ENCODE measurements around the gene SETD7.

DNA sequence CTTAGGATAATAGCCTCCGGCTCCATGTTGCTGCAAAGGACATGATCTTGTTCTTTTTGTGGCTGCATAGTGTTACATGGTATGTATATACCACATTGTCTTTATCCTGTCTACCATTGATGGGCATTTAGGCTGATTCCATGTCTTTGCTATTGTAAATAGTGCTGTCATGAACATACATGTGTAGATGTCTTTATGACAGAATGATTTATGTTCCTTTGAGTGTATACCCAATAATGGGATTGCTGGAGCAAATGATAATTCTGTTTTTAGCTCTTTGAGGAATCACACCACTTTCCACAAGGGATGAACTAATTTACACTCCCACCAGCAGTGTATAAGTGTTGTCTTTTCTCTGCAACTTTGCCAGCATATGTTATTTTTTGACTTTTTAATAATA is 97.5 kb downstream of the SETD7 start:
- TF ChIP-seq, protein P1, sequence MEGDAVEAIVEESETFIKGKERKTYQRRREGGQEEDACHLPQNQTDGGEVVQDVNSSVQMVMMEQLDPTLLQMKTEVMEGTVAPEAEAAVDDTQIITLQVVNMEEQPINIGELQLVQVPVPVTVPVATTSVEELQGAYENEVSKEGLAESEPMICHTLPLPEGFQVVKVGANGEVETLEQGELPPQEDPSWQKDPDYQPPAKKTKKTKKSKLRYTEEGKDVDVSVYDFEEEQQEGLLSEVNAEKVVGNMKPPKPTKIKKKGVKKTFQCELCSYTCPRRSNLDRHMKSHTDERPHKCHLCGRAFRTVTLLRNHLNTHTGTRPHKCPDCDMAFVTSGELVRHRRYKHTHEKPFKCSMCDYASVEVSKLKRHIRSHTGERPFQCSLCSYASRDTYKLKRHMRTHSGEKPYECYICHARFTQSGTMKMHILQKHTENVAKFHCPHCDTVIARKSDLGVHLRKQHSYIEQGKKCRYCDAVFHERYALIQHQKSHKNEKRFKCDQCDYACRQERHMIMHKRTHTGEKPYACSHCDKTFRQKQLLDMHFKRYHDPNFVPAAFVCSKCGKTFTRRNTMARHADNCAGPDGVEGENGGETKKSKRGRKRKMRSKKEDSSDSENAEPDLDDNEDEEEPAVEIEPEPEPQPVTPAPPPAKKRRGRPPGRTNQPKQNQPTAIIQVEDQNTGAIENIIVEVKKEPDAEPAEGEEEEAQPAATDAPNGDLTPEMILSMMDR (conservative IDR thresholded peaks at IDR 0.05 in 1 of 2, IDR thresholded peaks at IDR 0.05 in 1 of 2; ENCODE audit: low read depth in 1 of 2, low read length in 2 of 2): no peak
- TF ChIP-seq EZH2 (IDR thresholded peaks at IDR 0.05; ENCODE audit: low read length, missing control alignments): no peak

Data from fibroblast of lung (primary cell).